Stimulated activated naive CD8-positive, alpha-beta T cell treated with anti-CD3 and anti-CD28 coated beads, Interleukin-15, Interleukin-2, amounts not matched to agents 100 ng/mL and 50 ng/mL, for 24 hours (primary cell): Measurements from ENCODE around the gene FZD10.

Experiments used
- H3K27ac Mint-ChIP-seq: one replicate; pipeline ENCODE4 v1.8.0; 2021; ENCODE audit warnings: mild to moderate bottlenecking, mixed read lengths
- H3K27me3 Mint-ChIP-seq: one replicate; pipeline ENCODE4 v1.8.0; 2021; ENCODE audit warnings: mixed read lengths
- H3K36me3 Mint-ChIP-seq: one replicate; pipeline ENCODE4 v1.8.0; 2021; ENCODE audit warnings: low read depth, mixed read lengths
- H3K4me1 Mint-ChIP-seq: one replicate; pipeline ENCODE4 v1.8.0; 2021; ENCODE audit warnings: low read depth, mixed read lengths
- H3K4me3 Mint-ChIP-seq: one replicate; pipeline ENCODE4 v1.8.0; 2021; ENCODE audit warnings: mild to moderate bottlenecking, mixed read lengths
- H3K9me3 Mint-ChIP-seq: one replicate; pipeline ENCODE4 v1.8.0; 2021; ENCODE audit warnings: mixed read lengths

FZD10 gene

DNA sequence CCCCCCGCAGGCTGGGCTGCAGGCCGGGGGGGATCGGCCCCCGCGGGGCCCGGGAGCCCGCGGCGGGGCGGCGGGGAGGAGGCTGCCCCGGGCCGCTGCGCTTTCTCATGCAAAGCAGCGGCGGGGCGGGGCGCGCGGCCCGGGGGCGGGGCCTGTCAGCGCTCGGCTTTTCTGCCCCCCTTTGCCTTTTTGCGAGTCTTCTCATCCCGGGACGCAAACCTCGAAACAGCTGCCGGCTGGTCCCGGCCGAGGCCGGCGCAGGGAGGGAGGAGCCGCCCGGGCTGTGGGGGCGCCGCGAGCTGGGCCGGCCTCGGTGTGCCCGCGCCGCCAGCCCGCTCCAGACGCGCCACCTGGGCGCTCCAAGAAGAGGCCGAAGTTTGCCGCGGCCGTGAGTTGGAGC lies at the start of gene FZD10:
Gene FZD10, plus strand, starts transcription at position 198 of the 400 bp plus-strand sequence. CDS start 479 bp downstream, outside the sequence.
- Mint-ChIP-seq H3K4me3 (peak within 1 kb of the TSS; percentile 37), H3K27me3 (peaks cover 41% of the 10 kb centered on the region), H3K9me3 (no peaks in the 10 kb centered on the region), H3K27ac (no peak within 1 kb of the TSS), H3K4me1 (peaks cover 3% of the 10 kb centered on the region), H3K36me3 (no peaks in the 10 kb centered on the region)

DNA sequence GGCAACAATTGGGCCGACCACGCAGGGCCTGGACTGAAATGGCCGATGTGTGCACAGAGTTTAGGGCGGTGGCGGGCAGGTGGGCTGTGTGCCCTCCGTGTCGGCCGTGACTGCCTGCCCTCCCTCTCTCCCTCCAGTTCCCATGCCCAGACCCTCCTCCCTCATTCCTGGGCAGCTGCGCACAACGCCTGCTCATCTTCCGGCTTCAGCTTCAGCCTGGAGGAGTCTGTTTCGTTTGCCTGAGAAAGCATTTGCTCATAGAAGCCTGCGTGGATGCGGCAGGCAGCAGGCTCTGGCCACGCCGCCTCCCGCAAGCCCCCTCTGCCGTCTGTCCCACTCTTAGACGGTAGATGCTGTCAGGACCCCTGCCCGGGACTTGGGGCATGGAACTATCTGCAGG lies 47.3 kb upstream of the FZD10 start:
- Mint-ChIP-seq H3K27me3 (peaks cover 6% of the 10 kb centered on the region), H3K4me1 (no peaks in the 10 kb centered on the region), H3K36me3 (no peaks in the 10 kb centered on the region), H3K4me3 (no peak overlapping the region), H3K9me3 (no peaks in the 10 kb centered on the region), H3K27ac (no peak overlapping the region)

- Mint-ChIP-seq H3K4me1 (no peaks in the 10 kb centered on the region), H3K27me3 (peaks cover under 1% of the 10 kb centered on the region), H3K36me3 (no peaks in the 10 kb centered on the region), H3K4me3 (no peak overlapping the region), H3K27ac (no peak overlapping the region), H3K9me3 (no peaks in the 10 kb centered on the region)
These were observed 46.6 kb upstream of the FZD10 start for GRCh38 chr12:130115646-130116045.

DNA sequence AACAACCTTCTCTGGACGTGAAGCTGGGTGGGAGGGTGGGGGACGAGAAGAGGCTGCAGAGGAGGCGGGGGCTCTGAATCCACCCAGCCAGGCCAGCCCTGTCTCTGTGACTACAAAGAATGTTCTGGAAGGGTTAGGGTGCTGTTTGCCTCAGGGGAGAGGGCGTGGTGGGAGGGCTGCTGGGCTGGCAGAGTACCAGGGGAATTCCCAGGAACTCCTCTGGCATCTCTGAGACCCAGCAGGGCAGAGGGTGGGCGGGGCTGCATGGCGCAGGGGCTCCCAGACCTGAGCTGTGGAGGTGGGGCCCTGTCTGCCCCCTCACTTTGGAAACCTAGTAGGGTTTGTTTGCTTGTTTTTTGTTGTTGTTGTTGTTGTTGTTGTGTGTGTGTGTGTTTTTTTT lies 45.5 kb upstream of the FZD10 start:
- no peak overlapping the region for H3K4me3 Mint-ChIP-seq

DNA sequence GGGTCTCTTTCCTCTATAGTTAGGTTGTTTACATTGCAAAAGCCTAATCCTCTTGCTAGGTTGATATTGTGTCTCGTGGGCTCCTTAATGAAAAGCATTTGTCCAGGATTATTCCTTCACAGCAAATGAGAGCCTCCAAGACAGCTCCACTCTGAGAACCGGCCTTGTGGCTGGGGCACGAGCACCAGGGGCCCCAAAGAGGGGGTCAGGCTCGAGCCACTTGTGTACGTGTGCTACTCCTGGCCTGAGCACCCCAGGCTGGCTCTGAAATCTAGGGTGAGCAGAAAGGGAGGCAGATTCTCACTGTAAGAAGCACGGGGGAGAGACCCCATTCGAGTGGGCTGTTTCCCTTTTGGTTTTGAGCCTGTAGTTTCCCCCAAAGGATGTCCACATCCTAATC lies 45.0 kb upstream of the FZD10 start:
- H3K4me1 Mint-ChIP-seq, result no peaks in the 10 kb centered on the region
- peaks cover 10% of the 10 kb centered on the region for H3K27me3 Mint-ChIP-seq
- no peaks in the 10 kb centered on the region for H3K36me3 Mint-ChIP-seq
- no peak overlapping the region for H3K27ac Mint-ChIP-seq
- no peaks in the 10 kb centered on the region for H3K9me3 Mint-ChIP-seq
- no peak overlapping the region for H3K4me3 Mint-ChIP-seq

More for the DNA sequence above, 45.5 kb upstream of the FZD10 start:
- H3K9me3 Mint-ChIP-seq, result no peaks in the 10 kb centered on the region
- H3K36me3 Mint-ChIP-seq, result no peaks in the 10 kb centered on the region
- peaks cover 10% of the 10 kb centered on the region for H3K27me3 Mint-ChIP-seq
- H3K27ac Mint-ChIP-seq, result no peak overlapping the region
- no peaks in the 10 kb centered on the region for H3K4me1 Mint-ChIP-seq

GRCh38 chr12:130117701-130118100 lies 44.6 kb upstream of the FZD10 start:
- Mint-ChIP-seq H3K36me3 (no peaks in the 10 kb centered on the region), H3K4me1 (no peaks in the 10 kb centered on the region), H3K9me3 (no peaks in the 10 kb centered on the region), H3K27ac (no peak overlapping the region), H3K4me3 (no peak overlapping the region), H3K27me3 (peaks cover 10% of the 10 kb centered on the region)

DNA sequence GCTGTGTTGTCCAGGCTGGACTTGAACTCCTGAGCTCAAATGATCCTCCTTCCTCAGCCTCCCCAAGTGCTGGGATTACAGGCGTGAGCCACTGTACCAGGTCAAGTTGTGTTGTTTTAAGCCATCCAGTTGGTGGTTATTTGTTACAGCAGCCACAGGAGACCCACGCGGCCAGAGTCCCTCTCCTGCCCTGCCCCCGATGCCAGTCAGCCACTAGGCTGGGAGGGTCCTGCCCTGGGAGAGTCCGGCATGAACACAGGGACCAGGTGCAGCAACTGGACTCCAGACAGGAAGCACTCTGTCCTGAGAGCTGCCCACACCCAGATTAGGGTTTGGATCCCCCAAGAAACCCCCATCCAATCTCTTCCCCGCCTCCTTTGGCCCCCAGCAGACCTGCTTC lies 44.1 kb upstream of the FZD10 start:
- H3K4me3 Mint-ChIP-seq, result no peak overlapping the region
- peaks cover 10% of the 10 kb centered on the region for H3K27me3 Mint-ChIP-seq
- H3K27ac Mint-ChIP-seq, result no peak overlapping the region
- H3K9me3 Mint-ChIP-seq, result no peaks in the 10 kb centered on the region
- H3K4me1 Mint-ChIP-seq, result no peaks in the 10 kb centered on the region
- no peaks in the 10 kb centered on the region for H3K36me3 Mint-ChIP-seq

DNA sequence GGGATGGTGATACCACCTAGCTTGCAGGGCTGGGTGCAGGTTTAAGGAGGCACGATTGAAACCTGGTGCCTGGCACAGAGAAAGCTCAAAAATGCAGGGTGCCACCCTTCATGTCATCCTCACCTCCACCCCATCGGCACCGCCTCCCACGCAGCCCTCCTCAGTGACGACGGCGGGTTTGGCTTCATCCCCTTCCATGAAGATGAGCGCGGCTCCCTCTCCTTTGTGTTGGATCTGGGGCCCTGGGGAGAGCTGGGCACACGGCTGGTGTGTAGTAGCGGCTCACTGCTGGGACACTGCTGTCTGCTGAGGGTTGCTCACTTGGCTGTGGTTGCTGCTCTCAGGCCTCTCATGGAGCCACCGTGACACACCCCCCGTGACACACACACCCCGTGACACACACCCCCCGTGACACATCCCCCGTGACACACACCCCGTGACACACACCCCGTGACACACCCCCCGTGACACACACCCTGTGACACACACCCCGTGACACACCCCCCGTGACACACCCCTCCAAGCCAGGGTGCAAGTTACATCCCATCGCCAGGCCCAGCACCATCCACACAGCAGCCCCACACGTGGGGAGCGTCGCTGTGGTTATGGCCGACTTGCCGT lies 42.9 kb upstream of the FZD10 start:
- H3K4me1 Mint-ChIP-seq, result no peaks in the 10 kb centered on the region
- peaks cover 10% of the 10 kb centered on the region for H3K27me3 Mint-ChIP-seq
- H3K4me3 Mint-ChIP-seq, result no peak overlapping the region
- H3K9me3 Mint-ChIP-seq, result no peaks in the 10 kb centered on the region
- H3K27ac Mint-ChIP-seq, result no peak overlapping the region
- no peaks in the 10 kb centered on the region for H3K36me3 Mint-ChIP-seq

GRCh38 chr12:130120012-130120805 lies 42.1 kb upstream of the FZD10 start:
- H3K9me3 Mint-ChIP-seq, result no peaks in the 10 kb centered on the region
- no peaks in the 10 kb centered on the region for H3K4me1 Mint-ChIP-seq
- H3K27ac Mint-ChIP-seq, result no peak overlapping the region
- H3K4me3 Mint-ChIP-seq, result no peak overlapping the region
- no peaks in the 10 kb centered on the region for H3K36me3 Mint-ChIP-seq
- H3K27me3 Mint-ChIP-seq, result peaks cover 10% of the 10 kb centered on the region

- Mint-ChIP-seq H3K4me1 (no peaks in the 10 kb centered on the region), H3K9me3 (no peaks in the 10 kb centered on the region), H3K27ac (no peak overlapping the region), H3K36me3 (no peaks in the 10 kb centered on the region), H3K4me3 (no peak overlapping the region), H3K27me3 (peaks cover 10% of the 10 kb centered on the region)
These were observed 40.9 kb upstream of the FZD10 start for GRCh38 chr12:130121226-130122000.

DNA sequence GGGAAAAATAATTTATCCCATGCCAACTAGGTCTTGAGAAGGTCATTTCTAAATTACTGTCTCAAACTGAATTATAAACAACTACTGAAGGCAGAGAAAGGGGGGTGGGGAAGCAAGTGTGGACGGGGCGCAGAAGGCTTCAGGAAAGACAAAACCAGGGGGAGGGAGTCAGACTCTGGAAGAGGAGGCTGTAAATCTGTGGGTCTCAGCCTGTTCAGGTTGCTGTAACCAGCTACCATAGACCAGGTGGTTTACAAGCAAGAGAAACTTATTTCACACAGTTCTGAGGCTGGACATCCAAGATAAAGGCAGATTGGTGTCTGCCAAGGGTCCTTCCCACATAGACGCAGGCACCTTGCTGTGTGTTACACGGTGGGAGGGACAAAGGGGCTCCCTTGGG lies 39.9 kb upstream of the FZD10 start:
- Mint-ChIP-seq H3K4me3 (no peak overlapping the region), H3K9me3 (no peaks in the 10 kb centered on the region), H3K36me3 (no peaks in the 10 kb centered on the region), H3K4me1 (no peaks in the 10 kb centered on the region), H3K27ac (no peak overlapping the region), H3K27me3 (peaks cover 10% of the 10 kb centered on the region)

DNA sequence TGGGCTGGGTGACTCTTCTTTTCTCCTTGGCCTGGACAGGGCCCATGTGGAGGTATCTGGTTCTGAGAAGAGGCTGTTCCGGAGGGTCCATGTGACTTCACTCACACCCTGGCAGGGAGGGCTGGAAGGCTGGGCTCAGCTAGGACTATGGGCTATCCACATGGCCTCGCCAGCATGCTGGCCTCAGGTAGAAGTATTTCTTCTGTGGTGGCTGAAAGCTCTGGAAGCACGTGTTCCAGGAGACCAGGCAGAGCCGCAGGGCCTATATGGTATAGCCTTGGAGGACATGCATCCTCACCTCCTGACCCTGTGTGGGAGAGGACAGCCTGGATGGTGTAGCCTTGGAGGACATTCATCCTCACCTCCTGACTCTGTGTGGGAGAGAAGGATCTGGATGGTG lies 38.2 kb upstream of the FZD10 start:
- Mint-ChIP-seq H3K27ac (no peak overlapping the region), H3K36me3 (no peaks in the 10 kb centered on the region), H3K27me3 (peaks cover 10% of the 10 kb centered on the region), H3K9me3 (no peaks in the 10 kb centered on the region), H3K4me1 (no peaks in the 10 kb centered on the region), H3K4me3 (no peak overlapping the region)

GRCh38 chr12:130124605-130125244 lies 37.5 kb upstream of the FZD10 start:
- H3K4me3 Mint-ChIP-seq, result no peak overlapping the region
- H3K36me3 Mint-ChIP-seq, result no peaks in the 10 kb centered on the region
- H3K9me3 Mint-ChIP-seq, result no peaks in the 10 kb centered on the region
- H3K4me1 Mint-ChIP-seq, result no peaks in the 10 kb centered on the region
- peaks cover 10% of the 10 kb centered on the region for H3K27me3 Mint-ChIP-seq
- H3K27ac Mint-ChIP-seq, result no peak overlapping the region

- no peak overlapping the region for H3K27ac Mint-ChIP-seq
- no peaks in the 10 kb centered on the region for H3K4me1 Mint-ChIP-seq
- no peaks in the 10 kb centered on the region for H3K36me3 Mint-ChIP-seq
- H3K4me3 Mint-ChIP-seq, result no peak overlapping the region
- H3K27me3 Mint-ChIP-seq, result peaks cover 6% of the 10 kb centered on the region
- H3K9me3 Mint-ChIP-seq, result no peaks in the 10 kb centered on the region
These were observed 36.2 kb upstream of the FZD10 start for GRCh38 chr12:130126023-130126432.

DNA sequence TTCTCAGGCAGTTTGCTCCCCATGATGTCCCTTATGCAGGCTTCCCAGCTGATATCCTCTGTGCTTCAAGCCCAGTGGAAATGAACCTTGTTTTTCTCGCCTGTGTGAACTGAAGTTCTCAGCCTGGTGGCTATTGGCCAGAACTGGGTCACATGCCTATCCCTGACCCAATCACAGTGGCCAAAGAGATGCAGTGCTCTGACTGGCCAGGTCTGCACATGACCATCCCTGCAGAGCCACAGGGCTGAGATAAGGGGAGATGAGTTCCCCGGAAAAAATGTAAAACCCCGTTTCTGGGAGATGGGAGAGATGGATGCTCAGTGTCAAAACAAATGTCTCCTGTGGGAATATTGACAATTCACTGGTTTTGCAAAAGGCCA lies 34.7 kb upstream of the FZD10 start:
- no peak overlapping the region for H3K27ac Mint-ChIP-seq
- H3K4me3 Mint-ChIP-seq, result no peak overlapping the region
- no peaks in the 10 kb centered on the region for H3K27me3 Mint-ChIP-seq
- no peaks in the 10 kb centered on the region for H3K36me3 Mint-ChIP-seq
- no peaks in the 10 kb centered on the region for H3K9me3 Mint-ChIP-seq
- H3K4me1 Mint-ChIP-seq, result no peaks in the 10 kb centered on the region
